Tracheal epithelial cell (primary cell): ENCODE measurements around the gene SLC12A6. TPM values are rescaled to one million over a fixed set of nuclear protein-coding genes. Genes with fewer than 3 reads are reported as not detected.

Experiments
- total RNA-seq: library from RNA; depleted of rRNA; stranded (reverse); fragments of >200 nt; gene quantifications from 2 replicates; pipeline ENCODE4 v1.2.1, GENCODE V29; 2014

Gene SLC12A6
- 10.4 and 16.6 TPM in 2 replicates for total RNA-seq

DNA sequence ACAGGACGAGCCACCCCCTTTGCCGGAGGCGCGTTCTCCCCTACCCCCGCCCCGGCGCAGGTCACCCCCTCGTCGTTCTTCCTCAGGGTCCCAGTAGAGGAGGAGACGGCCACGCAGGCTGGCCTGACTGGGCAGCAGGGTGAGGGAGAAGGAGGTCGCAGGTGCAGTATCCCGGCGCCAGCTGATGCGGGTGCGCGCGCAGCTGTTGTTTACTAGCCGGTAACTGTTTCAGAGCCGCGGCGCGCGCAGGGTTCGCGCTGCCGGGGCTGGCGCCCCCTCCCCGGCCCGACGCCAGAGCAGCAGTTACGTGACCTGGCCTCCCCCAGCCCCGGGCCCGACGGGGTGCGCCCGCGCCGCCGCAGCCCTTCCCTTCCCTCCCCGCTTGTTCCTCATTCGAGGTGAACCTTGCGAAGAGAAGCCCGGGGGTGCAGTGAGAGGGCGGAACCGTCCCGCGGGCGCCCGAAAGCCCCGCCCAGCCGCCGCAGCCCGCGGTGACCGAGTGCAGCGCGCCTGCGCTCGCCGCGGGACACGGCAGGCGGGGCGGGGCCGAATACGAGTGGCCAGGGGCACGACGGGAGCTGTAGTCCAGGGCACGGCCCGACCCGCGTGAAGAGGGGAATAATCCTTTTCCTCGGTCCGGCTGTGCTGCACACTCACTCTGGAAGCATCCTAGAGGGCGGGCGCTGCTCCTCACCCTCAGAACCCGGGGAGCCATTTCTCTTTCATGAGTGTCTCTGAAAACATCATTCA lies at the start of gene SLC12A6:
SLC12A6 (minus strand) TSS at position 225 of the 750 bp plus-strand sequence. CDS start 1,101 bp downstream, outside the sequence.

DNA sequence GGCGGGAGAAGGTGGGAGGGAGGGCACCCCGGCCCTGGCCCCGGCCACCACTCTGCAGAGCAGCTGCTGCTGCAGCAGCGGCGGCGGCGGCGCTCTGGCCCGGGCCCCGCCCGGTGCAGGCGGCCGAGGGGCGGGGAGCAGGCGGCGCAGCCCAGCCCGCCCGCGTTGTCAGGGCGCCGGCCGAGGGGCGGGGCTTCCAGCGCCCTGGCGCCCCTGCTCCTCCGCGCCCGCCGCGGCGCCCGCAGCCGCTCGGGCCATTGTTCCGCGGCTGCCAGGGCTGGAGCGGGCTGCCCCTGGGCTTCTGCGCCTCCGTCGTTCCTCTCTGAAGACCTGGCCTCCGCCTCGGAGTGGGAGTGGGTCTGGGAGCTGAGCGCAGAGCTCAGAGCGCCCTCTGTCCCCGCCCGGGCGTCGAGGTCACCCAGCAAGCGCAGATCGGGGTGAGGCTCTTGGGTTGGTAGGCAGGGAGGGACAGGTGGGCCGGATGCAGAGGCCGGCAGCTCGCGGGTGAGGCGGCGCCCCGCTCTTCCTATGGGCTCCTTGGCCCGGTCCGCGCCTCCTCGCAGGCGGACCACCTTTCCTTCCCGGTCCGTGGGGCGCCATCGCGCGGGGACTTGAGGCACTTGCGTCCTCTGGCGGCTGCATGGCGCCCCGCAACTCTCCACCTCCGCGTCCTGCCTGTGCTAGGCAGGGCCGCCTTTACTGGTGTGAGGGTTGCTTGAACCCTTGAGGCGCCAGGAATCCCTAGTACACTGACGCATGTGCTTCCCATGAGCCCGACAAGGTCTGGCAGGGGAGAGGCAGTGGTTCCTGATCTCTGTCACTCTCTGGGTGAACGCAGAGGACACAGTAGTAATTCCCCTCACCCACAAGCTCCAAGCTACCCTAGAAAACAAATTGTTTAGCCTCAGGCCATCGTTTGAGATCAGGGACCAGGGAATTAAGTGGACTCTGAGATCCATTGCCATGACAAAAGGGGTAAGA lies 29.8 kb upstream of the SLC12A6 start, which contains the start of gene LPCAT4:
LPCAT4 (minus strand) TSS at position 96 of the 981 bp plus-strand sequence. CDS start 96 bp downstream, outside the sequence.

DNA sequence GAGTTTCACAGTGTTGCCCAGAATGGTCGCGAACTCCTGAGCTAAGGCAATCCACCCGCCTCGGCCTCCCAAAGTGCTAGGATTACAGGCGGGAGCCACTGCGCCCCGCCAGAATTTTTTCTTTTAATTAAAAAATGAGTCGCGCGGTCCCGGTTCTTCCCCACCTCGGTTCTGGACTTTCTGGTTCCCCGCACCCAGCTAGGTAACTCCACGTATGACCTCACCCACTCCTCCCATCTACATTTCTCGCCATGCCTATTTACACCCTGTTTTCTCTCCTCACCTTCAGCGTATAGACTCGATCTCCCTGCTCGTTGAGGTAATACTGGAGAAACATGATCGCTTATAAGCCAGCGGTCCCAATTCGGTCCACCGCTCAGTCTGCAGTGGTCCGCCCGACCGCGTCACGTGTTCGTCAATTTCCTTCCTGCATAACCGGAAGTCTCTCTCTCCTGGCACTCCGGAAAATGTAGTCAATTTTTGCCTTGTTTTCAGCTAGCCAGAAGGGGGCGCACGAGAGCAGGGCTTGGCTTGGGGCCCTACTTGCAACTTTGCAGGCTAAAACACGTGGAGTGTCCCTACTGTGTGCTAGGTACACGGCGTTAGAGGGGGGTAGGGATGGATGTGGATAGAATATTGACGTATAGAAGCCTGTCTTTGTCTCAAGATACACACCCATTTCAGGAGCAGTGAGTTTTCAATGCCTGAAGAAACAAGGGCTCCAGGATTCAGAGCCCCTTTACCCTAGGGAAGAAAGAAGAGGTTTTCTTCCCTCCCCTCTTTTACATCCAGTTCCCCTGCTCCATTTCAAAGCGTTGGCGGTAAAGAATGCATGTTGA lies 5.4 kb upstream of the SLC12A6 start, which contains the start of the genes NOP10 and NUTM1:
NOP10 (minus strand) TSS at position 400 of the 839 bp plus-strand sequence; CDS start at position 337, 63 bp downstream.
NUTM1 (plus strand) TSS at position 579 of the 839 bp plus-strand sequence. CDS start 382 bp downstream, outside the sequence.

DNA sequence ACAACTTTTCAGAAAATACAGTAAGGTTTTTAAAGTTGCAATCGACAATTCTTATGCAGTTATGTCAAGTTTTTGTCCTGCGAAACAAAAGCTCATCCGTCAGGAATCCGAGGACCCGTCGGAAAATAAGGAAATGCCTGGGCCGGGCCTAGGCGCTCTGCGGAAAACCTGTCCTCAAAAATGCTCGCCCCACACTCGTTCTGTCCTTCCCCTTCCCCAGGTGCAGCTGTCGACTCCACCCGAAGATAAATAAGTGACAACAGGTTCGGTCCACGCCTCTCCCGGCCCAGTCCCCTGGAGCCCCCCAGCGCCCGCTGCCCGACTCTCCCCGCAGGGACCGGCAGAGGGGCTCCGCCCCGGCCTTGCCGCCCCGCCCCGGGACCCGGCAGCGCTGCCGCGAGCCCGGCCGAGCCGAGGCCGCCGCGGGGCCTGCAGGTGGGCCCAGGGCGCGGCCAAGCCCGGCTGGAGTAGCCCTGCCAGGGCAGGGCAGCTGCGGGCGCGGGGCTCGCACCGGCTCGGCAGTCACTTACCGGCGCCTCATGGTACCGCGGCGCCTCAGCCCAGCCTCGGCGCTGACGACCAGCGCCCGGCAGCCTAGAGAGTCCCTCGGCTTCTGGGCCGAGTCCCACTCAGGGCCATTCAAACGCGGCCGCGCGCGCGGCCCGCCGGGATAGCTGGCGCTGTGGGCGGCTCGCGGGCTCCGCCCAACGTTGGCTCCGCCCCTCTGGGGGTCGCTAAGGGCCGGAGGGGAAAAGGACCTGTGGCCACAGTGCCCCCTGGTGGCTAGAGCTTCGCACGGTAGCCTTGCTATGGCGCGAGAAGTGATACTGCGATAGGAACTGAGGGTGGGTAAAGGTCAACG lies 127.9 kb downstream of the SLC12A6 start, which contains the start of gene KATNBL1:
KATNBL1 (minus strand) TSS at position 676 of the 862 bp plus-strand sequence. CDS start 46,420 bp downstream, outside the sequence.

Other genes with a start within 250 kb of the SLC12A6 start
- 21.7 and 27.3 TPM in 2 replicates for gene EMC7, start 235.9 kb downstream of the SLC12A6 start, total RNA-seq
- gene PGBD4, start 235.7 kb downstream of the SLC12A6 start, total RNA-seq, result 1.2 and 1.5 TPM in 2 replicates
- gene KATNBL1, start 127.7 kb downstream of the SLC12A6 start, total RNA-seq, result 43.6 and 53.3 TPM in 2 replicates
- gene EMC4, start 112.8 kb downstream of the SLC12A6 start, total RNA-seq, result 120 and 178 TPM in 2 replicates
- 205 and 268 TPM in 2 replicates for gene NOP10, start 5.4 kb upstream of the SLC12A6 start, total RNA-seq
- not detected in 2 replicates for gene NUTM1, start 5.5 kb upstream of the SLC12A6 start, total RNA-seq
- 9.6 and 10.4 TPM in 2 replicates for gene LPCAT4, start 29.4 kb upstream of the SLC12A6 start, total RNA-seq
- 16.0 and 16.4 TPM in 2 replicates for gene GOLGA8A, start 100.0 kb upstream of the SLC12A6 start, total RNA-seq
- 26.0 and 35.8 TPM in 2 replicates for gene GOLGA8B, start 245.9 kb upstream of the SLC12A6 start, total RNA-seq